Gastrocnemius medialis (tissue), 4 donors: ENCODE results near the gene OAF. TPM values are rescaled to one million over a fixed set of nuclear protein-coding genes. Genes with fewer than 3 reads are reported as not detected.

Source experiments
- ATAC-seq, 2 donors: fragments of 150-250 bp; one replicate each; pipeline ENCODE4 v1.9.1; 2016
- DNase-seq, 2 donors: peaks; one replicate each; pipeline ENCODE4 v3.0.0-alpha.2; 2019
- H3K27ac ChIP-seq, 4 donors: fragments of 200-600 bp; sonication (generic); 1 replicate in 1 of 4; 2 replicates in 3 of 4; pipeline ENCODE4 v1.5.1; 2016 to 2018; ENCODE audit warnings: mild to moderate bottlenecking in 2 of 4, moderate library complexity in 1 of 4
- H3K27me3 ChIP-seq, 3 donors: fragments of 200-600 bp; sonication (generic) in 2 of 3; 1 replicate in 1 of 3; 2 replicates in 2 of 3; pipeline versions ENCODE4 v1.5.1 to v1.6.0; 2016 to 2019; ENCODE audit warnings: mild to moderate bottlenecking in 1 of 3, moderate library complexity in 1 of 3
- H3K36me3 ChIP-seq, 2 donors: fragments of 200-600 bp; sonication (generic) in 1 of 2; one replicate each; pipeline ENCODE4 v1.5.1; 2017 to 2018
- H3K4me1 ChIP-seq, 2 donors: fragments of 200-600 bp; sonication (generic) in 1 of 2; one replicate each; pipeline ENCODE4 v1.5.1; 2016 to 2017; ENCODE audit warnings: mild to moderate bottlenecking in 2 of 2
- H3K4me3 ChIP-seq, 4 donors: fragments of 200-600 bp; sonication (generic) in 3 of 4; 1 replicate in 1 of 4; 2 replicates in 3 of 4; pipeline ENCODE4 v1.5.1; 2016 to 2019; ENCODE audit warnings: mild to moderate bottlenecking in 2 of 4
- H3K9me3 ChIP-seq, 3 donors: fragments of 200-600 bp; sonication (generic) in 2 of 3; 1 replicate in 1 of 3; 2 replicates in 2 of 3; pipeline ENCODE4 v1.5.1; 2016 to 2019
- POLR2A ChIP-seq, 2 donors: fragments of 450-650 bp; IDR thresholded peaks; one replicate each; pipeline ENCODE4 v1.6.1; 2017; ENCODE audit warnings: antibody characterized with exemption in 2 of 2, mild to moderate bottlenecking in 2 of 2, moderate library complexity in 2 of 2
- in situ Hi-C, 4 donors: fragments of 200-750 bp; cut with MboI; loops; one replicate each; pipeline versions ENCODE4 v1.15.0 to v1.8.0; 2017; ENCODE audit warnings: low sequenced_read_pairs in 4 of 4
- intact Hi-C: fragments of 100-400 bp; cut with DNase I; formaldehyde crosslinking; loops from one replicate; pipeline ENCODE4 v1.15.1; 2023; ENCODE audit warnings: low total_unique reads
- total RNA-seq, 4 donors: library from RNA; depleted of rRNA; stranded (reverse); fragments of >200 nt; gene quantifications; one replicate each; pipeline versions ENCODE4 v1.1.0 to v1.2.3, GENCODE V29; 2016
- TF ChIP-seq, protein P1 (sequence below), 5 experiments: fragments of 450-650 bp in 3 of 5; fragments of 200-600 bp in 2 of 5; sonication (generic) in 2 of 5; IDR thresholded peaks in 4 of 5; conservative IDR thresholded peaks in 1 of 5; 1 replicate in 4 of 5; 2 replicates in 1 of 5; pipeline ENCODE4 v1.5.1; 2016 to 2019; ENCODE audit warnings: antibody characterized with exemption in 5 of 5, mild to moderate bottlenecking in 3 of 5, moderate library complexity in 3 of 5

Gene OAF
- total RNA-seq, 4 donors from 2014 or later = 8.7 to 17.5 (median 10.1) TPM

DNA sequence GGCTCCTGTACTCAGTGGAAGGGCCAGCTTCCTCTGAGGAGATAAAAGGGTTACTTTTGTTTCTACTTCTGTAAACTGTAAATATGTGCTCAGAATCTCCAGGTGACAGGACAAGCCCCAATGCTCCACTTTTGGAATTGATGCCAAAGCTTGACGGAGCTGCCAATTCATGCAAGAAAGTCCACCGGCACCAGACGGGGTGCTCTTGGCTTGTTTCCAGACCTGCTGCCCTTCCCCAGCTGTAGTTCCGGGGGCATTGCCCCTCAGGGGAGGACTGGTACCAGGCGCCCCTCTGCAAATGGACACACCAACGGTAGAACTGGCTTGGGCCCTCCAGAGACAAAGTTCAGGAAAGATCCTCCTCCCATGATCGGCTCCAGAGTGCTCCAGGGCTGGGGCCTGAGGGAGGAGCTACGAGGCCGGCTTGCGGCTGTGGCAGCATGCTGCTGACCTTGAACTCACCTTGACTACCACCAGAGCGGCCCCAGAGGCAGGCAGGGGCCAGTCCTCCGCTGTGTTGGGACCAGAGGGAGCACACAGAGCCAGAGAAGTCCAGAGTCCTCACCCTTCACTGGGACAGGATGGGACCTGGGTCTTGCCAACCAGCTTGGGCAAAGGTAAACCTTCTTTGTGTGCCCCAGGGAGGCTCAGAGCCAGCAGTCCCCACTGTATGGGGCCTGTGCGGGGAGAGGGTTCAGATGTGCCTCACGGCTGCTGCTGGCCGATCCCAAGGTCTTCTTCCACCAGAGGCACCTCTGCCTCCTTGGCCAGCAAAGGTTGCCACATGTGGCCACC is 17.8 kb upstream of the OAF start:
- DNase-seq (no peak), ATAC-seq (no peak)
- TF ChIP-seq POLR2A (IDR thresholded peaks at IDR 0.05) = no peak
- TF ChIP-seq, protein P1, sequence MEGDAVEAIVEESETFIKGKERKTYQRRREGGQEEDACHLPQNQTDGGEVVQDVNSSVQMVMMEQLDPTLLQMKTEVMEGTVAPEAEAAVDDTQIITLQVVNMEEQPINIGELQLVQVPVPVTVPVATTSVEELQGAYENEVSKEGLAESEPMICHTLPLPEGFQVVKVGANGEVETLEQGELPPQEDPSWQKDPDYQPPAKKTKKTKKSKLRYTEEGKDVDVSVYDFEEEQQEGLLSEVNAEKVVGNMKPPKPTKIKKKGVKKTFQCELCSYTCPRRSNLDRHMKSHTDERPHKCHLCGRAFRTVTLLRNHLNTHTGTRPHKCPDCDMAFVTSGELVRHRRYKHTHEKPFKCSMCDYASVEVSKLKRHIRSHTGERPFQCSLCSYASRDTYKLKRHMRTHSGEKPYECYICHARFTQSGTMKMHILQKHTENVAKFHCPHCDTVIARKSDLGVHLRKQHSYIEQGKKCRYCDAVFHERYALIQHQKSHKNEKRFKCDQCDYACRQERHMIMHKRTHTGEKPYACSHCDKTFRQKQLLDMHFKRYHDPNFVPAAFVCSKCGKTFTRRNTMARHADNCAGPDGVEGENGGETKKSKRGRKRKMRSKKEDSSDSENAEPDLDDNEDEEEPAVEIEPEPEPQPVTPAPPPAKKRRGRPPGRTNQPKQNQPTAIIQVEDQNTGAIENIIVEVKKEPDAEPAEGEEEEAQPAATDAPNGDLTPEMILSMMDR (IDR thresholded peaks at IDR 0.05 in 4 of 5, conservative IDR thresholded peaks at IDR 0.05 in 1 of 5) = no peak
- Histone ChIP-seq H3K27ac (no peak overlapping the region), H3K36me3 (no peaks in the 10 kb centered on the region), H3K4me3 (no peak overlapping the region), H3K27me3 (peaks cover 0 to 12% (median 0%) of the 10 kb centered on the region in 3 donors), H3K9me3 (no peaks in the 10 kb centered on the region), H3K4me1 (peaks cover 0 to 3% of the 10 kb centered on the region in 2 donors)
- in situ Hi-C loops (no loop called here), intact Hi-C loops (loop anchor here (2.0 kb wide), 1 partner anchor 58 kb away; no protein-coding TSS in a partner anchor)

DNA sequence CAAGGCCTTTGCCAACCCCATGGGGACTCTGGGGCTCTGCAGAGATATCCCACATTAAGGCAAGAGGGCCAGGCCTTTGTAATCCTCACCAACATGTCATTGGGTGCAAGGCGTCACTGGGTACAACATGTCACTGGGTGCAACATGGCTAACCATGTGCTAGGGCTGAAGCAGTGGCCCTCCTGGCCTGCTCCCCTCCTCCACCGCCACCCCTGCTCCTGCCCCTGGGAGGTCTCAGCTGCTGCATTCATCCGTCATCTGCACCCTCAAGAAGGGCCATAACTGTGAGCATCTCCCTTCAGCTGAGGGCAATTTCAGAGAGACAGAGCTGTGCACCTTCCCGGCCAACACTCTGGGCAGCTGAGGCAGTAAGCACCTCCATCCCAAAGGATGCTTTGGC is 16.7 kb upstream of the OAF start:
- Histone ChIP-seq H3K27me3 (peaks cover 0 to 12% (median 0%) of the 10 kb centered on the region in 3 donors), H3K36me3 (no peaks in the 10 kb centered on the region), H3K4me1 (peaks cover 0 to 3% of the 10 kb centered on the region in 2 donors), H3K9me3 (no peaks in the 10 kb centered on the region), H3K4me3 (no peak overlapping the region), H3K27ac (no peak overlapping the region)
- ATAC-seq (no peak), DNase-seq (no peak)
- in situ Hi-C loops = no loop called here
- intact Hi-C loops = no loop called here
- no peak for TF ChIP-seq POLR2A (IDR thresholded peaks at IDR 0.05)
- TF ChIP-seq, protein P1 (IDR thresholded peaks at IDR 0.05 in 4 of 5, conservative IDR thresholded peaks at IDR 0.05 in 1 of 5) = no peak

DNA sequence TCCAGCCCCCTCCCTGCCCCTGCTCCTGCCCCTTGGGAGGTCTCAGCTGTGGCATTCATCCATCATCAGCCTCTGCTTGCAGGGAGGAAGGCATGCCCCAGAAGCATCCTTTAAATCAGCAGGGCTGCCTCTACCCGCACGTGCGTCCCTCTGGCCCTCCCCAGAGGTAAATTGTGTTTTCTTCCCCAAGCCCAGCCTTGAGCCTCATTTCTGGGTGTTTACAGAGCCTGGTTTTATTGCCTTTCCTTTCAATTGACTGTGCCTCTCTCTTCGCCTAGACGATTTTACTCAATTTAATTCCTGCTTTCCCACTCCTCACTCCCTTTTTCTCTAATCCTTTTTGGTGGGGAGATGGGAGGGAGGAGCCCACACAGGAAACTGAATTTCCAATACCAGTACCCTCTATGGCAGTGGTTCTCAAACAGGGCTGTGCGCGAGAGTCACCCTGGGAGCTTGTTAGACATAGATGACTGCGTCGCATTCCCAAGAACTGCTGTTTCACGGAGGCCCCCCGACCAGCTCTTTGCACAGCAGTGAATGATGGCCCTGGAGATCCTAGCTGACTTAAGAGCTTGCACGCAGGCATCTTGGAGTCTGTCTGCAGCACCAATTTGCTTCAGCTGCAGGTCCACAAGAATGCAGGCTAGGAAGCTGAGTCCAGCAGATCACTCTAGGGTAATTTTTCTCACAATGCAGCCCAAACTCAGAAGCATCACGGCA is 15.1 kb upstream of the OAF start:
- intact Hi-C loops = no loop called here
- Histone ChIP-seq H3K36me3 (no peaks in the 10 kb centered on the region), H3K27me3 (peaks cover 0 to 12% (median 0%) of the 10 kb centered on the region in 3 donors), H3K9me3 (no peaks in the 10 kb centered on the region), H3K27ac (no peak overlapping the region), H3K4me1 (peaks cover 0 to 3% of the 10 kb centered on the region in 2 donors), H3K4me3 (no peak overlapping the region)
- TF ChIP-seq POLR2A (IDR thresholded peaks at IDR 0.05) = no peak
- TF ChIP-seq, protein P1 (IDR thresholded peaks at IDR 0.05 in 4 of 5, conservative IDR thresholded peaks at IDR 0.05 in 1 of 5) = no peak
- in situ Hi-C loops = no loop called here
- DNase-seq = no peak
- no peak for ATAC-seq

DNA sequence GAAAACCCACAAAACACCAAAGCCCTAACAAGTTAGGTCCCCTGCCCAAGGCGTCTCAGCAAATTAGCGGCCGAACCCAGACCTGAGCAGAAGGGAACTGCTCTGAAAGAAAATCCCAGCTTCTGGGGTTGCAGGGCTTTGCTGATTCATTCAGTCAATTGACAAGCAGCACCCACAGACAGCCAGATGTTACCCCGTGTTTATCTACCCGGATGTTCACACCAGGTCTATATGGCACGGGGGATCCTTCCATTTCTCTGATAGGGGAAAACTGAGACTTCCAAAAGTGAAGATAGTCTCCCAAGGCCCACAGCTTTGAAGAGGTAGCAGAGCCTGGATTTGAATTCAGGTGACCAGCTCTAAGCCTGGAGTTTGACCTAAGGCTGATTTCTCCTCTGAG is 14.0 kb upstream of the OAF start:
- H3K4me1 ChIP-seq = peaks cover 0 to 3% of the 10 kb centered on the region in 2 donors
- peaks cover 0 to 8% (median 0%) of the 10 kb centered on the region in 3 donors for H3K27me3 ChIP-seq
- no peaks in the 10 kb centered on the region for H3K9me3 ChIP-seq
- ATAC-seq (no peak), DNase-seq (no peak)
- in situ Hi-C loops (no loop called here), intact Hi-C loops (no loop called here)
- H3K4me3 ChIP-seq = no peak overlapping the region
- H3K36me3 ChIP-seq = no peaks in the 10 kb centered on the region
- TF ChIP-seq POLR2A (IDR thresholded peaks at IDR 0.05) = no peak
- TF ChIP-seq, protein P1 (IDR thresholded peaks at IDR 0.05 in 4 of 5, conservative IDR thresholded peaks at IDR 0.05 in 1 of 5) = no peak
- no peak overlapping the region for H3K27ac ChIP-seq
